H9 (cell line): Measurements from ENCODE around the gene ZRANB1. TPM values are rescaled to one million over a fixed set of nuclear protein-coding genes. Genes with fewer than 3 reads are reported as not detected.

Source experiments
- DNase-seq: peaks from one replicate; pipeline ENCODE4 v3.0.0-alpha.2; 2017
- H2AFZ ChIP-seq: one replicate; pipeline ENCODE4 v1.6.1; 2013; ENCODE audit warnings: mild to moderate bottlenecking, low read length, control low read depth, moderate library complexity
- H2AK5ac ChIP-seq: 2 replicates; pipeline ENCODE4 v1.6.1; 2013; ENCODE audit warnings: low read length, control low read depth, mixed read lengths; ENCODE audit not compliant: insufficient read length
- H2BK120ac ChIP-seq: one replicate; pipeline ENCODE4 v1.6.1; 2013; ENCODE audit warnings: low read depth, mild to moderate bottlenecking, low read length, control low read depth, inconsistent platforms; ENCODE audit not compliant: poor library complexity, severe bottlenecking
- H2BK12ac ChIP-seq: 2 replicates; pipeline ENCODE4 v1.6.1; 2013; ENCODE audit warnings: low read length, control low read depth, mixed read lengths, low read depth; ENCODE audit not compliant: insufficient read length
- H2BK15ac ChIP-seq: 2 replicates; pipeline ENCODE4 v1.6.1; 2013; ENCODE audit warnings: low read depth, low read length, control low read depth
- H2BK20ac ChIP-seq: one replicate; pipeline ENCODE4 v1.6.1; 2013; ENCODE audit warnings: low read depth, mild to moderate bottlenecking, low read length, control low read depth, inconsistent platforms; ENCODE audit not compliant: poor library complexity, severe bottlenecking
- H2BK5ac ChIP-seq: 2 replicates; pipeline ENCODE4 v1.6.1; 2013; ENCODE audit warnings: low read length, control low read depth, mixed read lengths; ENCODE audit not compliant: insufficient read length
- H3K14ac ChIP-seq: 2 replicates; pipeline ENCODE4 v1.6.1; 2013; ENCODE audit warnings: low read length, control low read depth; ENCODE audit not compliant: insufficient read depth
- H3K18ac ChIP-seq: 2 replicates; pipeline ENCODE4 v1.6.1; 2013; ENCODE audit warnings: low read depth, mild to moderate bottlenecking, mixed read lengths, low read length, control low read depth; ENCODE audit not compliant: insufficient read length
- H3K23ac ChIP-seq: 2 replicates; pipeline ENCODE4 v1.6.1; 2013; ENCODE audit warnings: low read length, control low read depth, mixed read lengths, low read depth; ENCODE audit not compliant: insufficient read length
- H3K23me2 ChIP-seq: 2 replicates; pipeline ENCODE4 v1.6.1; 2013; ENCODE audit warnings: low read depth, mild to moderate bottlenecking, mixed read lengths, low read length, control low read depth; ENCODE audit not compliant: insufficient read length, poor library complexity, severe bottlenecking
- H3K27ac ChIP-seq: 2 replicates; pipeline ENCODE4 v1.5.1; 2013; ENCODE audit warnings: low read length, control low read depth, mixed read lengths, low read depth; ENCODE audit not compliant: insufficient read length
- H3K27me3 ChIP-seq: 2 replicates; pipeline ENCODE4 v1.6.1; 2013; ENCODE audit warnings: low read length, control low read depth, inconsistent platforms; ENCODE audit not compliant: insufficient read depth
- H3K4ac ChIP-seq: 2 replicates; pipeline ENCODE4 v1.6.1; 2013; ENCODE audit warnings: low read depth, mild to moderate bottlenecking, control low read depth, inconsistent platforms, low read length, moderate library complexity
- H3K4me1 ChIP-seq: 2 replicates; pipeline ENCODE4 v1.6.1; 2013; ENCODE audit warnings: low read length, control low read depth, inconsistent platforms; ENCODE audit not compliant: insufficient read depth
- H3K4me2 ChIP-seq: 2 replicates; pipeline ENCODE4 v1.6.1; 2013; ENCODE audit warnings: low read length, control low read depth, mixed read lengths; ENCODE audit not compliant: insufficient read length, insufficient read depth
- H3K56ac ChIP-seq: 2 replicates; pipeline ENCODE4 v1.6.1; 2013; ENCODE audit warnings: low read depth, mild to moderate bottlenecking, mixed read lengths, low read length, control low read depth; ENCODE audit not compliant: insufficient read length
- H3K79me1 ChIP-seq: 2 replicates; pipeline ENCODE4 v1.6.1; 2013; ENCODE audit warnings: low read depth, mild to moderate bottlenecking, moderate library complexity, low read length, control low read depth, inconsistent platforms; ENCODE audit not compliant: insufficient read depth, poor library complexity, severe bottlenecking
- H3K79me2 ChIP-seq: 2 replicates; pipeline ENCODE4 v1.6.1; 2013; ENCODE audit warnings: low read length, control low read depth, inconsistent platforms; ENCODE audit not compliant: insufficient read depth
- H3K9ac ChIP-seq: 2 replicates; pipeline ENCODE4 v1.6.1; 2013; ENCODE audit warnings: low read length, control low read depth, mixed read lengths; ENCODE audit not compliant: insufficient read length; ENCODE audit errors: extremely low read depth
- H3K9me3 ChIP-seq: one replicate; pipeline ENCODE4 v1.6.1; 2013; ENCODE audit warnings: low read depth, low read length, inconsistent platforms; ENCODE audit not compliant: control insufficient read depth
- H3T11ph ChIP-seq: one replicate; pipeline ENCODE4 v1.6.1; 2013; ENCODE audit warnings: mild to moderate bottlenecking, low read length, control low read depth, inconsistent platforms
- H4K20me1 ChIP-seq: one replicate; pipeline ENCODE4 v1.6.1; 2013; ENCODE audit not compliant: control insufficient read depth, insufficient read length, insufficient read depth
- H4K5ac ChIP-seq: 2 replicates; pipeline ENCODE4 v1.6.1; 2013; ENCODE audit warnings: low read depth, mild to moderate bottlenecking, mixed read lengths, low read length, control low read depth; ENCODE audit not compliant: insufficient read length
- H4K8ac ChIP-seq: replicated peaks from 2 replicates; pipeline ENCODE4 v1.6.1; 2013; ENCODE audit warnings: low read length, control low read depth, mixed read lengths, low read depth; ENCODE audit not compliant: insufficient read length
- H4K91ac ChIP-seq: 2 replicates; pipeline ENCODE4 v1.6.1; 2013; ENCODE audit warnings: low read depth, mild to moderate bottlenecking, moderate library complexity, mixed read lengths, low read length, control low read depth; ENCODE audit not compliant: insufficient read length
- H3K27ac Mint-ChIP-seq, 3 experiments: 2 replicates in 2 of 3; 3 replicates in 1 of 3; pipeline ENCODE4 v1.8.0; 2020 to 2021; ENCODE audit warnings: mixed read lengths in 3 of 3, mild to moderate bottlenecking in 1 of 3, moderate library complexity in 1 of 3
- H3K27me3 Mint-ChIP-seq: 2 replicates; pipeline ENCODE4 v1.8.0; 2021; ENCODE audit warnings: low read depth, mild to moderate bottlenecking, moderate library complexity, mixed read lengths
- H3K36me3 Mint-ChIP-seq, 3 experiments: 2 replicates in 2 of 3; 3 replicates in 1 of 3; pipeline ENCODE4 v1.8.0; 2020 to 2021; ENCODE audit warnings: low read depth in 3 of 3, mixed read lengths in 3 of 3; ENCODE audit not compliant: insufficient read depth in 1 of 3
- H3K4me1 Mint-ChIP-seq, 2 experiments: 2 replicates each; pipeline ENCODE4 v1.8.0; 2020; ENCODE audit warnings: mixed read lengths in 2 of 2
- H3K4me3 Mint-ChIP-seq, 2 experiments: 2 replicates in 1 of 2; 3 replicates in 1 of 2; pipeline ENCODE4 v1.8.0; 2020 to 2021; ENCODE audit warnings: mild to moderate bottlenecking in 2 of 2, mixed read lengths in 2 of 2, moderate library complexity in 1 of 2
- H3K9me3 Mint-ChIP-seq, 2 experiments: 2 replicates in 1 of 2; 3 replicates in 1 of 2; pipeline ENCODE4 v1.8.0; 2020; ENCODE audit warnings: mild to moderate bottlenecking in 2 of 2, mixed read lengths in 2 of 2, moderate library complexity in 1 of 2
- WGBS: extraction: QIAGEN DNeasy Blood & Tissue Kit; methylation state at CpG from one replicate; pipeline ENCODE4 v1.1.7; 2013; ENCODE audit warnings: missing lambda C conversion rate, low lambda C conversion rate, mixed read lengths; ENCODE audit not compliant: insufficient read length; ENCODE audit errors: extremely low coverage; 5-methylcytosine and 5-hydroxymethylcytosine counted together
- total RNA-seq: library from RNA; stranded (reverse); gene quantifications from 2 replicates; pipeline ENCODE4 v1.2.1, GENCODE V29; 2021
- TF ChIP-seq, protein P1 (sequence below): fragments of 200-600 bp; sonication (generic); conservative IDR thresholded peaks from 3 replicates; pipeline ENCODE4 v1.8.0; 2021; ENCODE audit warnings: antibody characterized with exemption, mild to moderate bottlenecking

ZRANB1 gene
- total RNA-seq, 1 experiment from 2014 or later = 17.4 TPM

GRCh38 chr10:125008689-125009638 is 67.0 kb downstream of the ZRANB1 start:
- no peak overlapping the region for H3K18ac ChIP-seq
- TF ChIP-seq, protein P1, sequence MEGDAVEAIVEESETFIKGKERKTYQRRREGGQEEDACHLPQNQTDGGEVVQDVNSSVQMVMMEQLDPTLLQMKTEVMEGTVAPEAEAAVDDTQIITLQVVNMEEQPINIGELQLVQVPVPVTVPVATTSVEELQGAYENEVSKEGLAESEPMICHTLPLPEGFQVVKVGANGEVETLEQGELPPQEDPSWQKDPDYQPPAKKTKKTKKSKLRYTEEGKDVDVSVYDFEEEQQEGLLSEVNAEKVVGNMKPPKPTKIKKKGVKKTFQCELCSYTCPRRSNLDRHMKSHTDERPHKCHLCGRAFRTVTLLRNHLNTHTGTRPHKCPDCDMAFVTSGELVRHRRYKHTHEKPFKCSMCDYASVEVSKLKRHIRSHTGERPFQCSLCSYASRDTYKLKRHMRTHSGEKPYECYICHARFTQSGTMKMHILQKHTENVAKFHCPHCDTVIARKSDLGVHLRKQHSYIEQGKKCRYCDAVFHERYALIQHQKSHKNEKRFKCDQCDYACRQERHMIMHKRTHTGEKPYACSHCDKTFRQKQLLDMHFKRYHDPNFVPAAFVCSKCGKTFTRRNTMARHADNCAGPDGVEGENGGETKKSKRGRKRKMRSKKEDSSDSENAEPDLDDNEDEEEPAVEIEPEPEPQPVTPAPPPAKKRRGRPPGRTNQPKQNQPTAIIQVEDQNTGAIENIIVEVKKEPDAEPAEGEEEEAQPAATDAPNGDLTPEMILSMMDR = 0 out of 3 replicates have a peak, but pooled peaks have one; percentile 14
- H3K4me1 ChIP-seq = no peaks in the 10 kb centered on the region; the same call in 1 of the 2 replicates
- no peak overlapping the region for H3K23ac ChIP-seq
- peaks cover 13% of the 10 kb centered on the region for H3K79me1 ChIP-seq
- H3K27me3 Mint-ChIP-seq = no peaks in the 10 kb centered on the region; the same call in 1 of the 2 replicates
- peaks cover 38% of the 10 kb centered on the region; the same call in 1 of the 2 replicates for H3K79me2 ChIP-seq
- no peak overlapping the region for H3K9ac ChIP-seq
- H3K4me1 Mint-ChIP-seq = peaks cover 39 to 52% of the 10 kb centered on the region in 2 experiments
- no peak overlapping the region for H2BK20ac ChIP-seq
- H3K14ac ChIP-seq = no peak overlapping the region
- no peak overlapping the region for H3T11ph ChIP-seq
- DNase-seq = no peak
- no peak overlapping the region for H3K4ac ChIP-seq
- H3K27ac Mint-ChIP-seq = peak overlapping the region; percentile 28 to 89 (median 83); a peak in 5 of 7 replicates
- H4K8ac ChIP-seq = no peak overlapping the region
- H4K91ac ChIP-seq = no peak overlapping the region
- no peak overlapping the region for H3K4me2 ChIP-seq
- no peaks in the 10 kb centered on the region for H3K9me3 ChIP-seq
- no peak overlapping the region for H2BK15ac ChIP-seq
- H4K20me1 ChIP-seq = no peaks in the 10 kb centered on the region
- no CpG with 5 or more reads among the region's 22 CpGs for WGBS
- no peak overlapping the region for H3K27ac ChIP-seq
- no peak overlapping the region for H3K4me3 Mint-ChIP-seq
- H4K5ac ChIP-seq = no peak overlapping the region
- H3K27me3 ChIP-seq = no peaks in the 10 kb centered on the region
- H3K56ac ChIP-seq = no peak overlapping the region
- no peak overlapping the region for H2BK12ac ChIP-seq
- no peaks in the 10 kb centered on the region; a peak in 1 of 5 replicates for H3K9me3 Mint-ChIP-seq
- H2AK5ac ChIP-seq = no peak overlapping the region
- no peak overlapping the region for H2BK5ac ChIP-seq
- peaks cover 38 to 67% (median 56%) of the 10 kb centered on the region in 3 experiments for H3K36me3 Mint-ChIP-seq
- no peak overlapping the region for H2AFZ ChIP-seq
- no peaks in the 10 kb centered on the region for H3K23me2 ChIP-seq
- H2BK120ac ChIP-seq = no peak overlapping the region
